Measurements from ENCODE around the gene BMP7. TPM values are rescaled to one million over a fixed set of nuclear protein-coding genes. Genes with fewer than 3 reads are reported as not detected.

Gene BMP7
- total RNA-seq, 1 donor from 2014 or later, result not detected

DNA sequence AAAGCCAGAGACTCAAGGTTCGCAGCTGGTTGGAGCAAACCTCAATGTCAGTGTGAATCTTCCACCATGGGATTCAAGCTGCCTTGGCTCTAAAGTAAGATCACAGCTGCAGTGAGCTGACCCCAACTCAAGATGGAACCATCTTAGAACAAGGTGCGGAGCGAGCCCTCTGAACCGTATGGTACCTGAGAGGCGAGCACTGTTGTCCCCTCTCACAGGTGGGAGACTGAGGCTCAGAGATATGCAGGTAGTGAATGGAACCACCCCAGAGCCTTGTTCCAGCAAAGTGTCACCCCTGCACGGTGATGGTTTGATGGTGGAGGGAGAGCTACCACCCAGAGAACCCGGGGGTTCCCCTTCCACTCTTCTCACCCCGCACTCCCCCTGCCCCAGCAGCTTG, 52.5 kb downstream of the BMP7 start:
- no peak for DNase-seq (ENCODE audit: extremely low read depth, low read depth, low spot score)

DNA sequence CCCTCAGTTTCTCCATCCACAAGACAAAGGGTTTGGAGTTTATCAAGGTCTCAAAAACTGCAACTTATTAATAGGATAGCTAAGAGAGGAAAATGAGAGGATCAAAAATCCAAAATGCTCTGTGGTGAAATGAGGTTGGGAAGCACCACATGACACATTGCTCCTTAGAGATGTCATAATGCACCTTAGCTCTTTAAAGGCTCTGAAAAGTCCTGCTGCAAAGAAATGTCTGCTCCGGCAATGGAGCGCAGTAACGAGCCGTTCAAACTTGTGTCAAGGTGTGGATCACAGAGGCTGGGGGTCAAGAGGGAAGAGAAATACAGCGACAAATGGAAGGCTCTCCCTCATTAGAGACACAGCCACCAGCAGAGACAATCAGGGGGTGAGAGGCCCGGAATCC, 53.1 kb downstream of the BMP7 start:
- DNase-seq (ENCODE audit: extremely low read depth, low read depth, low spot score), result no peak

DNA sequence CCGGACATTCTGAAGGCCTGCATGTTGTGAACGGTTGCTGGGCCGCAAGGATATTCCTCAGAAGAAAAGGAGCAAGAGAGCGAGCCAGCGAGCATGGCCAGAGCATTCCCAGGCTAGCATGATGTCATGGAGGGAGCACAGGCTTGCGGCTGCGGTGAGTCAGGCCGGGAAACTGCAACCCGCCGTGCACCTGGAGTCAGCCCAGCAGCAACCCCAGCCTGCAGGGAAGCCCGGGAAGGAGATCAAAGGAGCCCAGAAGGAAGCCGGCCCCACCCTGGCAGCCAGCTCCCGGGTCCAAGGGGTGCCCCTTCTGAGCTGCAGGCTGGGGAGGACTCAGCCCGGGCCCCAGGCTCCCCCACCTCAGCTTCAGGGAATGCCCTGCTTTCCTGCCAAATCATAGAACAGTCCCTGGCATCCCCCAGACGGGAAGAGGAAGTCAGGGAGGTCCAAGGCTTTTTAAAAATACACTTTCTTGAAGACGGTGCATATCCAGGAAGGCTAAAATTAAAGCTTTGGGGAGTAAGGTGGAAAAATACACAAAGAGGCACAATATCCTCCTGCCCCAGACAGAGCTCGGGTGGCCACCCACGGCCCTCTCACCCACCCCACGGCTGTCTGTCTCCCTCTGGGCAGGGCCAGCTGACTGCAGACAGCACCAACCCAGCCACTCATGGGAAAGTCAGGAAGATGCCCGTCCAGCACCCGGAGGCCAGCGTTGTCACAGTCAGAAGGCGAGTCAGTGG, 53.7 kb downstream of the BMP7 start:
- DNase-seq (ENCODE audit: extremely low read depth, low read depth, low spot score), result no peak

DNA sequence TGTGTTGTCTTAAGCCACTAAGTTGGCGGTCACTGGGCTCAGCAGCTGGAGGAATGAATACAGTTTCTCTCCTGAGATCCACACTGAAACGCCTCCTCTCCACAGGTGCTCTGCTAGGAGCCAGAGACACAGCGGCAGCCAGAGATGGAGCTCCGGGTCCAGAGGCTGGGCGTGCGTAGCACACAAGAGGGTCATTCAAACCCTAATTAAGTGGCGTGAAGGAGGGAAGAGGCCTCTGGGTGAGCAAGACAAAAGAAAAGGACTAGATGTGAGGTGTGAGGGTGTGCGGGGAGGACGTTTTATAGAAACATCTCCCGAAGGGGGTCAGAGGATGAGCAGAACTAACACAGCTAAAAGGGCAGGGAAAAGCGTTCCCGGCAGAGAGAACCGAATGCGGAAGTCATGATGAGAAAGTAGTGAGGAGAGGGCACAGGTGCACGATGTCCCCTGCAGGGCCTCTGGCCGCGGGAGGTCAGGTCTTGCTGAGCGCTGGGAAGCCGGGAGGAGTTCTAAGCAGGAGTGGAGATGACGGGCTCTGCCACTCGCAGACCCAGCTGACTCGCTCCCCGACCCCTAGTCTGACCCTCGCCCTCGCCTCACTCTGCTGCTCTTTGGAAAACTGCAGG, 54.4 kb downstream of the BMP7 start:
- DNase-seq (ENCODE audit: extremely low read depth, low read depth, low spot score), result no peak

DNA sequence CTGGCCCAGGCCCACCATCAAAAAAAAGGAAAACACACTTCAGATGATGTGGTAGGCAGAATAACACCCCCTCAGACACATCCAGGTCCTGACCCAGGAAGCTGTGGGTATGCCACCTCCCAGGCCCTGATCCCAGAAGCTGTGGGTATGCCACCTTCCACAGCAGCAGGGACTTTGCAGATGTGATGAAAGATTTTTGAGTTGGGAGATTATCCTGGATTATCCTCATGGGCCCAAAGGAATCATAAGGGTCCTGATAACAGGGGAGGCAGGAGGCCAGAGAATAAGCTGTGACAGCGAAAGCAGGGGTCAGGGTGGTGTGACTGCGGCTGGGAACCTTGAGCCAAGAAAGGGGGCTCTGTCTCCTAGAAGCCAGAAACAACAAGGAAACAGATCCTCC, 55.0 kb downstream of the BMP7 start:
- DNase-seq (ENCODE audit: extremely low read depth, low read depth, low spot score), result no peak

DNA sequence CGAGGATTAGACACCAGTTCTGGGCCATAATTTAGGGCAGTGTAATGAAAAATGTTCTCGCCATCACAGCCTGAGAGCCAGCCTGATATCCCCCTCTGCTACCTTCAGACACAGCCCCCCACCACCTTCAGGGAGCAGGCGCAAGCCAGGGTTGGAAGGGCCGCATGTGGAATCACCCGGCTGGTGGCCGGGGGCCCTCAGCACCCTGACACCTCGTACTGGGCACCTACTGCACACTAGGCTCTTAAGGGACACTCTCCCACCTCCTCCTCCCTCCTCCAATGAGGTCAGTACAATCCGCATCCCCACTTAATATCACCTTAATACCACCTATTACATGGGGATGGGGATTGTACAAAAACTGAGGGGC, 55.5 kb downstream of the BMP7 start:
- no peak for DNase-seq (ENCODE audit: extremely low read depth, low read depth, low spot score)

DNA sequence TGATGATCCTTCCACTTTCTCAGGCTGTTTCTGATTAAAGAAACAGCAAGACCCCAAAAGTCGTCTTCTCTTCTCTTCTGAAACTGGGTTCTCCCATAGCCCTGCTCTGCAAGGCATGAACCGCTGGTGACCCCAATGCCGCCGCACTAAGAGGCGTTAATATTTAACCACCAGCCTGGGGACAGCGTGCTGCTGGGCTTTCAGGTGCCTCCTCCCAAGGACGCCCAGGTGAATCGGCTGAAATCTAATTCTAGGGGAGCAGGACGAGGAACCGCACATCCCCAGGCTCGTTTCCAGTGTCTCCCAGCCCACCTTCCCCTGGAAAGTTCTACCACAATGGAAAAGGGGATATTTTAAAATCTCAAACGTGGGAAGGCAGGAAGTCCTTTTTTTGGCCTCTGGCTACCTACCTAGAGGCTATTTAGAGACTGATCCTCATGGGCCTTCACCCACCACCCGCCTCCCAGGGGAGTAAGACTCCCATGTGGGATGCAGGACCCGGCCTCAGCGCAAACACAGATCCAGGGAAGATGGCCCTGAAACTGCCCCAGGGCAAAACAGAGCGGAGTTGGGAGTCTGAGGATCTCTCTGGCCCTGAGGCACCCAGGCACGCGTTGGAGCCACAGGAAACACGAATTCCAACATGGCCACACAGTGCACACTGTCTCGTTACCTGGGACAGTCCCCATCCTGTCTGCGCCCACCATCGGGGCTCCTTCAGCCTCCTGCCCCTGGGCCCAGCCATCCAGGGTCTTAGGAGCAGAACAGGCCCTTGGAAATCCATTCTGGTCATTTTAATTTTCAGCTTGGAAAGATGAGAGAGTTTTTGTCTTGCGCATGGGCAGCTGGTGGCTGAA, 56.2 kb downstream of the BMP7 start:
- DNase-seq (ENCODE audit: extremely low read depth, low read depth, low spot score), result no peak

DNA sequence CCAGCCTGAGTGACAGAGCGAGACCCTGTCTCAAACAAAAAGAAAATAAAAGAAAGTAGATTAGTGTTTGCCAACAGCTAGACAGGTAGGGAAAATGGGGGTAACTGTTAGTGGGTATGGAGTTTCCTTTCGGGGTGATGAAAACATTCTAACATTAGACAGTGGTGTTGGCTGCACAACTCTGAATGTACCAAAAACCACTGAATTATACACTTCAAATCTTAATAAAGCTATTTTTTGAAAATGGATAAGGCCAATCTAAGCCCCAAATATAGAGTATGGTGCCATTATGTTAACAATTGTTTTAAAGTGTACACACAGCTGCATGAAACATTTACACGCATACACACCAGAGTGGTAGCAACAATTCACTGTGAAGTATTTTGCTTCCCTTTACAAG, 57.0 kb downstream of the BMP7 start:
- no peak for DNase-seq (ENCODE audit: extremely low read depth, low read depth, low spot score)

DNA sequence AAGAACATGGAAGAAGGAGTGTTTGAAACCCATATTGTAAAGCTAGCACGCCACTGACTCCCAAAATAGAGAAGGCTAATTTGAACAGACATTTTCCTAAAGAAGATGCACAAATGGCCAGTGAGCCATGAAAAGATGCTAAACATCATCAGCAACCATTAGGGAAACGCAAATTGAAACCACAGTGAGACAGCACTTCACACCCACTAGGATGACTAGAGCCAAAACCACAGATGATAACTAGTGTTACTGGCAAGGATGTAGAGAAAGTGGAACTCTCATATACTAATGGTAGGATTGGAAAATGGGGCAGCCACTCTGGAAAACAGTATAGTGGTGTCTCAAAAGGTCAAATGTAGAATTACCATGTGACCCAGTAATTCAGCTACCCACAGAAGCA, 58.2 kb downstream of the BMP7 start:
- no peak for DNase-seq (ENCODE audit: extremely low read depth, low read depth, low spot score)

DNA sequence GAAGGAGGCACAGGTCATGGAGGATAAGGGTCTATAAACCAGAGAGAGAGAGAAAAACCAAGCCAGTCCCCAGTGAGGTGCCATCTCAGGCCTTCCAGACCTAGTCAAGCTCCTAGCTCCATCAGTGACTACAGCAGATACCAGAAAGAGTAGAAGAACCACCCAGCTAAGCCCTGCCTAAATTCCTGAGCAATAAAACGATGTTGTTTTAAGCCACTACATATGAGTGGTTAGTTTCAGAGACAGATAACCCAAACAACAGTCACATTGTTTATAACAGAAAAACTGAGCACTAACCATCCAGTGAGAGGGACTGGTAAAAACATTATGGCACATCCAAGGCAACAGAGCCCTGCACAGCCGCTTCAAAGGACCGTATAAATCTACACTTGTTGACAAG, 59.2 kb downstream of the BMP7 start:
- no peak for DNase-seq (ENCODE audit: extremely low read depth, low read depth, low spot score)

DNA sequence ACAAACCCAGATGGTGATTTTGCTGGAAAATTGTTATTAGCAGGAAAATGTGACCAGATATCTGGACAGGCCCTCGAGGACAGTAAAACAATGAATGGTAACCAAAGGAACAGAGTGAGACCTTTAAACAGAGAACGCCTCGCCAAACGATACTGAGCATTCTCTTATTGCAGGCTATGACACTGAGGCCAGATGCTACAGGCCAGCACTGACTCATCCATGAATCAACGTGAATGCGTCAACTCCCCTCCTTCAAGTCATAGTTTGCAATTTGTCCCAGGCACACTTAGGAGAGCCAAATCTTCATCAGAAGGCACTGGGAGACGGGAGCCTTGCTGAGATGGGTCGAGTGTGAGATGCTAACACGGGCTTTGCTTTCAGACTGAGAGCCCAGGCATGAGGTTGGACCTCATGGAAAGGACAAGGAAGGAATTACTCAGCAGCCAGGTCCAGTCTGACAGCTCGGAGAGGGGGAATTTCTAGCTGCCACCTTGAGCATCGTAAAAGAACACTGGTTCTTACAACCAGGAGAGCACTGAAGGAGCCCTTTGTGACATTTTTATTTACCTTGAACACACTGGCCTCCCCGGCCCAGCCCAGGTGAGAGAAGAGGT, 60.7 kb downstream of the BMP7 start:
- no peak for DNase-seq (ENCODE audit: extremely low read depth, low read depth, low spot score)

DNA sequence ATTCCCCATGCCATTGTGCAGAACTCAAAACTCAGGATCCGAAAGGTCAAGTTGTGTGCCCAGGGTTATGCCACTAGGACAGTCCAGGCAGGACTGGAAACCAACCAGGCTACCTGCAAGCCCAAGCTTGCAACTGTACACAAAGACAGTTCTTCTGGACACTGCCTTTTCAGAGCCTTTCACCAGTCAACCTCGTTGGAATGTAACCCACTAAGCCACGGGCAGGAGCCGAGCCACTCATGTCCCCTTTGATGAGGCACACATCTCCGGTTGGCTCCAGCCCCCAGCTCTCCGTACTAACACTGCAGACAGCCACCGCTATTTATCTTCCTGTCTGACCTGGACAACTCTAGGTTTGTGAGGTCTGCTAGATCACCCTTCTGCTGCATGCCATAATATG, 62.5 kb downstream of the BMP7 start:
- DNase-seq (ENCODE audit: extremely low read depth, low read depth, low spot score), result no peak

DNA sequence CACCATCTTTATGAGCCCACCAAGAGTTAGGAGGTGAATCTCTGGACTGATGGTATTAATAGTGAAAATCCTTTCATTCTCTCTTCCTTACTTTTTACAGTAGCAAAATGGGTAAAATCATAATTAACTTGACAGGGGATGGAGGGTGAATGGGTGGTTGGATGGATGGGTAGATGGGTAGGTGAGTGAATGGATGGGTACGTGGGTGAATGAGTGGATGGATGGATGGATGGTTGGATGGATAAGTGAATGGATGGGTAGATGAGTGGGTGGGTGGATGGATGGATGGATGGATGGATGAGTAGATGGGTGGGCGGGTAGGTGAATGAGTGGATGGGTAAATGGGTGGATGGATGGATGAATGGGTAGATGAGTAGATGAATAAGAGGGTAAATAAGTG, 63.2 kb downstream of the BMP7 start:
- no peak for DNase-seq (ENCODE audit: extremely low read depth, low read depth, low spot score)

DNA sequence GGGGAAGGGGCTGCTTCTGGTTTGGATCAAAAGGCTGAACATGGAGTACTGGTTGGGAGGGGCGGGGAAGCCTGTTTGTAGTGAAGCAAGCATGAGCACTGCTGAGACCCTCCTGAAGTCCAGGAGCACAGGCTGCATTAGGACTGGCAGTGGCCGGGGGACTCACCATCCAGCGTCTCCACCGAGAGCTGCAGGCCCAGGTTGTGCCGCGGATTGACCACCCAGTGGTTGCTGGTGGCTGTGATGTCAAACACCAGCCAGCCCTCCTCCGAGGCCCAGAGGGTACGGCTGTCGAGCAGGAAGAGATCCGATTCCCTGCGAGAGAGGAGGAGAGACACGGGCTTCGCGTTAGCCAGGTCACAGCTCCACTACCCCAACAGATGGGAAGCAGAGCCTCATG, 64.1 kb downstream of the BMP7 start:
- no peak for DNase-seq (ENCODE audit: extremely low read depth, low read depth, low spot score)

DNA sequence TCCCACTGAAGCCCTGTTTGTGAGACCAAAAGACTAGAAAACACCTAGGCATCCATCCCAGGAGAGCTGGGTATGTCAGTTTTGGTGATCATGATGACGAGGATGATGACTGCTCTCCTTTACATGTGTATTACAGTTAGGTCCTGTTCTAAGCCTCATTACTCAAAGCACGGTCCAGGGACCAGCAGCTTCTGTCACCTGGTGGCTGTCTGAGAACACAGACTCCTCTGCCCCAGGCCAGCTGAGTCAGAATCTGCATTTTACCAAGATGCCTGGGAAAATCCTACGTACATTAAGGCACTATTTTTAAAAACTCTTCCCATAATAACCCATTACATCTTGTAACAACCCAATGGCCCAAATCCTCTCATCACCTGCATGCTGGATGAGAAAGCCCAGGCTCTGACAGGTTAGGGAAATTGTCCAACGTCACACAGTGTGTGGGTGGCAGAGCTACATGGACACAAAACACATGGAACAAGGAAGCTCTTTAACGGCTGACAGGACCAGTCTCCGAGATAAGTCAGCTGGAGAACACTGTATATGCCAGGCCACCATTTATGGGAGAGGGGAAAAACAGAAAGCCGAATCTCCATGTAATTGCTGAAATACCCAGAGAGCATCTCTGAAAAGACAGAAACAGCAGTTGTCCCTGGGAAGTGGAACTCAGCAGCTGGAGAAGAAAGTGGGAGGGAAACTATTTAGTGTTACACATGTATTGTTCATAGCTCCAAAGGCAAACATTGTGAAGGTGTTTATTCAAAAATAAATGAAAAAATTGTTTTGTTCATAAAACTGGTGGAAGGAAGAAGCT, 65.4 kb downstream of the BMP7 start:
- DNase-seq (ENCODE audit: extremely low read depth, low read depth, low spot score), result no peak

DNA sequence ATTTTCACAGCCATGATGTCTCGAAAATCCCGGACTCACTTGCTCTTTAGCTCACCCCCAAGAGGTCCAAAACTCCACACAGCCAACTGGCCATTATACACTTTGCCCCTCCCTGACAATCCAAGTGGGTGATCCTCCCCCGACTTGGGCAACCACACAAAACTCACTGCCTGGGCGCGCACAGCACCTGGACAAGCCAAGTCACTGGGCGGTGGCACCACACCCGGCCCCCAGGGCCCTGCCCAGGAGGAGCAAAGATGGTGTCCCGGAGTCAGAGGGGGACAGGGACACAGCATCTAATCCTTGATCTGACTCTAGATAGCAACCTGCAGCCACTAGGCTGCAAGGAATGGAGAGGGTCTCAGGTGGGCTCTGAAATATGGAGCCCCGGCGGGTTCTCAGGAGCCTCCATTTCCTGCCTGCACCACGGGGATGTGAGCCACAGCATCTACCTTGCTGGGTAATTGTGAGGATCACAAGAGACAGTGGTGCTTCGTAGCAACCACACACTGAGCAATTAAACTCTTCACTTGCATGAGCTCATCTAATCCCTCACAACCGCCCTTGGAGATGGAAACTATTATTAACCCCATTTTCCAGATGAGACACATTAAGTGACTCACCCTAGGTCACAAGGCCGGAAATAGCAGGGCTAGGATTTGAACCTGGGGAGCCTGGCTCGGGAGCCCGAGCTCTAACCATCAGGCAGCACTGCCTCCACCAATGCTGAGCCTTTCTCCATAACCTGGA, 66.6 kb downstream of the BMP7 start:
- no peak for DNase-seq (ENCODE audit: extremely low read depth, low read depth, low spot score)

DNA sequence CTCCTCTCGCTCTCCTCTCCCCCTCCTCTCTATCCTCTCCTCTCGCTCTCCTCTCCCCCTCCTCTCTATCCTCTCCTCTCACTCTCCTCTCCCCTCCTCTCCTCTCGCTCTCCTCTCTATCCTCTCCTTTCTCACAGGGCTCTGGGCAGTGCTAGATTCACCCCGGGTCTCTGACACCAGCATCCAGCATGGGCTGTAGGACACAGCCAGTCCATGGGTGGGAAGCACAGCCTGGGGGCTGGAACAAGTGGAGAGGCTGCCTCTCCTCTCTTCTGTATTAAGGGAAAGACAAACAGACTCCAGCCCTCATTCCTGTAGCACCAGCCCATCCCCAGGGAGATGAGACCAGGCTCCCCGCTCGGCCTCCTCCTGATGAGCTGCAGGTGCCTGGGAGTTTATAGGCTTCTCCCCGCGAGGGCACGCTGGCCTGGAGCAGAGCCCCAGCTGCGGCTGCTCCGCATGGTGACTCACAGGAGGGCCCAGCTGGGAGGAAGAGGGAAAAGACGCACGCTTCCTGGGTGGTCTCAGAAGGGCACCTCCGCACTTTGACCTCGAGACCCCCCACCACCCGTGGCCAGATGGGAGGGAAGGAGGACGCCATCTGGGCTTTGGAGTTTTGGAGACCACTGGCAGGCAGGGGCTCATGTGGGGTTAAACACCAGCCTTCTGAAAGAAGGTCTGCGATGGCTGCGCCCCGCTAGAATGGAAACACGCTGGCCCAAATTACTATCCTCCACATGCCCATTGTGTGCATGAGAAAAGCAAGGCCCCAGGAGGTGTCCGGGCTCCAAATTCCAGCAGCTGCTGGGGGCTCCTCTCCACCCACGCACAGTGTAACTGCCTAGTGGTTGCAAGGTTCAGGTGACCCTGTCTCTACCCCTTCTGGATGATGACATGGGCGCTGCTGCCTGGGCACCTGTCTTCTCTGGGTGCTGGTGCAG, 68.0 kb downstream of the BMP7 start:
- no peak for DNase-seq (ENCODE audit: extremely low read depth, low read depth, low spot score)

DNA sequence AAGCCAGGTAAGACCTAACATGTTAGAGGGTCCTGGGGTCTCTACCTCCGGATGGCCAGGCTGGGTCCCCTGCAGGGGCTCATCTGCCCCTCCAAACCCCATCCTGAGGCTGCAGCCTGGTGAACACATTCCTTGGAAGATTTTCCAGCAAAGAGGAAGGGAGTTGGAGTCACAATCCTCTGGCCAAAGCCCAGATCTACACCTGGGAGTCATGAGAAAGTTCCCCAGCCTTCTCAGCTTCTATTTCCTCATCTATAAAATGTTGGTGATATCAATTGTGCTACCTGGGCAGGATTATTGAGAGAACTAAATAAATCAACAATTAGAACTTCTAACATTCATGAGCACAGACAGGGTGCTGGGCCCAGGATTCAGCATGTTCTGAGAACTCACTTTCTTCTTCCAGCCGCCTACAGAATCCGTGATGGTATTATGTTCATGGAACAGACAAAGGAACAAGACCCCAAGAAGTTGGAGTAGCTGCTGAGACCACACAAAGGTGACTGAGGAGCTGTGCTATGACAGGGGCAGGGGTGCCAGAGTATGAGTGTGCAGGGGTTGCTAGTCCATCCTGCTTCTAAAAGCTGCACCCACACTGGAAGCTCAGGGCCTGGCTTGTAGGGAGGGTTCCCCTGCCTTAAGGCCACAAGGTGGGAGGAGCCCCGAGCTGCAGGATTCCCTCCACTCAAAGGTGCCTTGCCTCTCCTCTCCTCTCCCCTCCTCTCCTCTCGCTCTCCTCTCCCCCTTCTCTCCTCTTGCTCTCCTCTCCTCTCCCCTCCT, 68.9 kb downstream of the BMP7 start:
- DNase-seq (ENCODE audit: extremely low read depth, low read depth, low spot score), result no peak
